Upper lobe of left lung (tissue), 4 donors: ENCODE measurements around the gene AKR1B1.

Experiments
- EP300 ChIP-seq, 4 donors: sonication (generic); formaldehyde crosslinking; IDR thresholded peaks; one replicate each; pipeline ENCODE4 v1.5.1; 2017; ENCODE audit warnings: antibody characterized with exemption in 4 of 4, control low read depth in 2 of 4
- POLR2AphosphoS5 ChIP-seq, 2 donors: sonication (generic); formaldehyde crosslinking; IDR thresholded peaks; one replicate each; pipeline ENCODE4 v1.5.1; 2017; ENCODE audit warnings: antibody characterized with exemption in 2 of 2

- TF ChIP-seq POLR2AphosphoS5 (IDR thresholded peaks at IDR 0.05) (no peak), EP300 (IDR thresholded peaks at IDR 0.05) (no peak)
These were observed 527 bp downstream of the AKR1B1 start for GRCh38 chr7:134458341-134458805.
